ENCODE results near the gene CEP112.

CEP112 gene

GRCh38 chr17:65638221-65638975 is 553.5 kb downstream of the CEP112 start:
- no peak for DNase-seq (ENCODE audit: low read depth)

DNA sequence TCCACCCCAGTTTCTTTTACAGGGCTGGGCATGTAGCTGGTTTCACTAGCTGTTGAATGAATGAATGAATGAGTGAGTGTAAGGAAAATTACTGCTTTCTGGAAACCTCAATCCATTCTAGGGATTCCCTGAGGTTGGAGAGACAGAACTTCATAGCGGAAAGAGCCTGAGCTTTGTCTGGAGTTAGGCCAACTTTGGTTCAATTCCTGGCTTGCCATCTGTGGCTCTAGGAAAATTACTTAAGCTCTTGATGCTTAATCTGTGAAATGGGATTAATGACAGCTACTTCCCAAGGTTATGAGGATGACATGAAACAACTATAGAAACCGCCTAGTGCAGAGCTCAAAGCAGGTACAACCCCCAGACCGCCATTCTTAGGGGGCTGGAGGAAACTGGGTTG is 554.1 kb downstream of the CEP112 start:
- DNase-seq (ENCODE audit: low read depth) = no peak

DNA sequence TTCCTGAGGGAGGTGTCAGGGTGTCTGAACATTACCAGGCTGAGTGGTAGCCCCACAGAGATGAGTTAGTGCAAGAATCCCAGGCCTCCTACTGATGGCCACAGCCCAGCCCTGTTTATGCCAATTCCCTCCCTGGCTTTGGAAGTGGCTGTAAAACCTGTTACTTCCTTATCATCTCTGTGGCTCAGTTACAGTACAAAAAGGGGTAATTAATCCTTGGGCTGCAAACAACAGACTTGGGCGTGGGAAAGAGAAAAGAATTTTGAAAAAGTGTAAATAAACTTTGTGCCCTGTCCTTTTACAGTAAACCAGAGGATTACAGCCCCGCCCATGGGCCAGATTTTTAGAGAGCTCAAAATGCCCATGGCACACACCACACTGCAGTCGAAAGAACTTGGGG is 557.4 kb downstream of the CEP112 start:
- no peak for DNase-seq (ENCODE audit: low read depth)

GRCh38 chr17:65633988-65634387 is 557.9 kb downstream of the CEP112 start:
- no peak for DNase-seq (ENCODE audit: low read depth)

- no peak for DNase-seq (ENCODE audit: low read depth)
Observed at GRCh38 chr17:65633146-65633881, 558.6 kb downstream of the CEP112 start.

GRCh38 chr17:65630502-65630901 is 561.4 kb downstream of the CEP112 start:
- DNase-seq (ENCODE audit: low read depth) = no peak

GRCh38 chr17:65629234-65629690 is 562.7 kb downstream of the CEP112 start:
- no peak for DNase-seq (ENCODE audit: low read depth)

DNA sequence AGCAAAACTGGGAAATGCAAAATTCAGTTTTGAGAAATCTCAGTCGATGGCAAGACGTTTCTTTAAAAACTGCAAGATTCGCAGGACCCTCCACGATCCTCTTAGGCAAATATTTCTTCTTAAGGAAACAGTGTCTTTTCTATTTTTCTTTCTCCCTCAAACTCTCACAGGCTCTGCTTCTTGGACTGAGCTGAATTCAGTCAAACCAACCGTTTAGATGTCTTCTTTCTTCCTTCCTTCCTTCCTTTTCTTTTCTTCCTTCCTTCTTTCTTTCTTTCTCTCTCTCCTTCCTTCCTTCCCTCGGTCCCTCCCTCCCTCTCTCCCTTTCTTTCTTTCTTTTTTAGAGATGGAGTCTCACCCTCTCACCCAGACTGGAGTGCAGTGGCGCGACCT is 563.3 kb downstream of the CEP112 start:
- DNase-seq (ENCODE audit: low read depth) = no peak

GRCh38 chr17:65627891-65628643 is 563.9 kb downstream of the CEP112 start:
- DNase-seq (ENCODE audit: low read depth) = no peak

GRCh38 chr17:65627108-65627507 is 564.8 kb downstream of the CEP112 start:
- DNase-seq (ENCODE audit: low read depth) = no peak

DNA sequence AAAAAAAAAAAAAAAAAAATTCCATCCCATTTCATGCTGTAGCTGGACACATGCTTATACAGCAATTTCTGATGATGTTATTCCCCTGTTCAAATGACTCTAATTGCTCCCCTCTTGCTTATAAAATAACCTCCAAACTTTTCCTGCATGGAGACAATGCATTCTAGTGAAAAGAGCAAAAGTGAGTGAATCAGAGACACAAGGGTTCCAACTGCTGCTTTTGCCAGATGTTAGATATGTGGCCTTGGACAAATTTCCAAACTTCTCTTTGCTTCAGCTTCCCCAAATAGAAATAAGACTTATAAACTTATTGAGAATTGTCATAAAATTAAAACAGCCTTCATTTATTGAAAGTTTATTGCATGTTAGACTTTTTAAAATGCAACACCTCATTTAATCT is 565.5 kb downstream of the CEP112 start:
- no peak for DNase-seq (ENCODE audit: low read depth)

GRCh38 chr17:65618516-65618915 is 573.4 kb downstream of the CEP112 start:
- no peak for DNase-seq (ENCODE audit: low read depth)

DNA sequence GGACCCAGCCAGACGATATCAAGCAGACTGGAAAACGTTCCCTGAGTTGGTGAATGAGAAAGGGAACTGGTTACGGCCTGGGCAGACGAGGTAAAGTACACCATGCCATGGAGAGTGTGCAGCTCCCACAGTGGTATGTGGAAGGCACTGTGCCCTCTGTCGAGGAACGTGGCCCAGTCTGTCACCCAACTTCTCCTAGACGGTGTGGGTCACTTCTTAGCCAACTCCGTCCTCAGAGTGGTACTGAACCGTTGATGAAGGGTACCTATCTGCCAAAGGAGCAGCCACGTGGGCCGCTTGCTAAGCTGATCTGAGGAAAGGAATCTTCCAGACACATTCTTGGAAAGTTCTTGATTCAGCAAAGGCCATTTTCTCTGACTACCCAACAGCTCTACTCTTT is 574.4 kb downstream of the CEP112 start:
- DNase-seq (ENCODE audit: low read depth) = no peak

DNA sequence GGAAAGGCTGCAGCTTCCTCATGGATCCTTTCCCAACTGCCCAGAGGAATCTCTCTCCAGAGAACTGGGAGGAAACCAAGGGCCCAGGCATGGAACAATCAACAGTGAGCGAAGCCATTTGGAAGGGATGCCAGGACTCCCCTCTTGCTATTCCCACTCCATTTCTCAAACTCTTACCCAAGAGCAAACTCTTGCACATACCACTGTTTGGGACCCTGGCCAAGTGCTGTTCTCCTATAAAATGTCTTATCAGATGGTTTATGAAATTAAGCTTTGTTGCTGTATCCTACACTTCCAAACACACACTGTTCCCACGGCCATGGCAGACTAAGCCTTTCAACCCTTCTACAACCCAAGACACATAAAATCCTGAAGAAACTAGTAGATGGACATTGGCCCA is 582.2 kb downstream of the CEP112 start:
- no peak for DNase-seq (ENCODE audit: low read depth)

GRCh38 chr17:65609286-65609685 is 582.6 kb downstream of the CEP112 start:
- DNase-seq (ENCODE audit: low read depth) = no peak

DNA sequence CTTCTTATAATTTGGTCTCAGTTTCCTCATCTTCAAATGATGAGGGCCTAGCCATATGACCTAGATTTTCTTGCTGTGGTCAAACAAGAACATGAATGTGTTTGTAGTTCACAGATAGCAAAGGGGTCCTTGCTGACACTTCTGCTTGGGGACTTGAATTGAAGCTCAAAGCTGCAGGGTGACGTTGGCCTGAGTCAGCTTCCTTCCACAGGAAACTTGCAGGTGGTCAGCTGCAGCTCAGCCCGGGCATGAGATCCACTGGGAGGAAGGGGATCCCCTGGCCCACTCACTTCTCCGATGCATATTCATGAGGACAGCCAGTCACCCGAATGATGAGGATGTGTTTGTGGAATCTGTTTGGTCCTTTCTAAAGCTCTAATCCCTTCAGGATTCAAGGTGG is 587.9 kb downstream of the CEP112 start:
- DNase-seq (ENCODE audit: low read depth) = no peak

DNA sequence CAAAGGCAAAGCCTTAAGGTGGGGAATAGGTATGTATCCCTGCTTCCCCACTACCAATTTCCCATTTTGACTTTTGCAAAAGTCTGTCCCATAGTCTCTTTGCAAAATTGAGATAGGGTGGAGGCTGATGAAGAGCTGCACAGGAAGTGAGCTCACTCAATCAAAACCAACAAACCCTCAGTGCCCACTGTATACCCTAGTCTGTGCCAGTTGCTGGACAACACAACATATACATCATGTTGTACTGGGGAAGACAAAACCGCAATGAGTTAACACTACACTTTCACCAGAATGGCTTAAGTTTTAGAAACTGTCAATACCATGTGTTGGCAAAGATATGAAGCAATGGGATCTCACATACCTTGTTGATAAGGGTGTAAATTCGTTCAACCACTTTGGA is 590.1 kb downstream of the CEP112 start:
- DNase-seq (ENCODE audit: low read depth) = no peak

DNA sequence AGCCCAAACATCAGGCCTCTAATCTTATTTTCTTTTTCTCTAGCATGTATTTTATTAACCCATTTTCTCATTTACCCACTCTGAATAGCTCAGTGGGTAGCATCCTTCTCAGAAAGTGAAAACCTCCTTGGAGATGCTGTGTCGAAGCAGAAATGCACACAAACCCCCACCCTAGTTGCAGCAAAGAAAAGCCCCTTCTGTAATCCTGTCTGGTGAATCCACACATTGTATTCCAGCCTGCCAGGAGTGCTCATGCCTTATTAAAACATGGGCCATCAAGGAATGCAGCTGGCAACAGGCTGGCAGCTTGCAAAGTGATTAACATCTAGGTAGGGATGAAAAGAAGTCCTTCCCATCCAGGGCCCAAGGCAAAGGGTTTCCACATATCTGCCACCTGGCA is 590.8 kb downstream of the CEP112 start:
- no peak for DNase-seq (ENCODE audit: low read depth)

DNA sequence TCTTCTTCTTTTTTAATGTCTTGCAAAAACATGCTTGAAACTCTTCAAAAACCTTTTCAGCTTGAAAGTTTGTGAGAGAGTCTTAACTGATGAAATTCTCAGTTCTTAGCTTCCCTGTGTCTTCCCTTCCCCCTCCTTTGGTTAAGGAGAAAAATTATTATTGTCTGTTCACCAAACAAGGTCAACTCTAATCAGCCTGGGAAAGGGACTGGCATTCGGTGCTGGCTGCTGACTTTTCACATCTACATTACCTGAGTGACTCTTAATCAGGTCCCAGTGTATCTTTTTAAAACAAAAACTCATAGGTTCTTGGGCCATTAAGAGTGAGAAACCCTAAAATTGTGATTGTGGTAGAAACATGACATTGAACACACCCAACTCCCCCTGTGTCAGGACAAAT is 591.4 kb downstream of the CEP112 start:
- no peak for DNase-seq (ENCODE audit: low read depth)

- DNase-seq (ENCODE audit: low read depth) = no peak
Observed at GRCh38 chr17:65599650-65600049, 592.3 kb downstream of the CEP112 start.

DNA sequence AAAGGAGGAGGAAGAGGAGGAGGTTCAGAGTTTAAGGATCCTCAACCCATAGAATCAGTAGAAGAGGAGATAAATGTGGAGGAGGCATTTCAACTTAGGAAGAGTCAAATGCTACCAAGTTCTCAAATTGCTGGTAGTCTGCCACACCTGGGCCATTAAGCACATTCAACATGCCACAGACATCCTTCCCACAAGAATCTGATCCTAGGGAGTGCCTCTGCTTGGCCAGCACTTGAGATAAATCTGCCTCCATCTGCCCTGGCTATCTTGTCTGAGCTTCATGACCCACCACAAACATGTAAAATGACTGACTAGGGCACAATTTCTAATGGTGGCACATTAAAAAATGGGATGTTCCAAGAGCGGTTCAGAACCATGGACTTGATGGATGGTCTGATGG is 593.2 kb downstream of the CEP112 start:
- no peak for DNase-seq (ENCODE audit: low read depth)

DNA sequence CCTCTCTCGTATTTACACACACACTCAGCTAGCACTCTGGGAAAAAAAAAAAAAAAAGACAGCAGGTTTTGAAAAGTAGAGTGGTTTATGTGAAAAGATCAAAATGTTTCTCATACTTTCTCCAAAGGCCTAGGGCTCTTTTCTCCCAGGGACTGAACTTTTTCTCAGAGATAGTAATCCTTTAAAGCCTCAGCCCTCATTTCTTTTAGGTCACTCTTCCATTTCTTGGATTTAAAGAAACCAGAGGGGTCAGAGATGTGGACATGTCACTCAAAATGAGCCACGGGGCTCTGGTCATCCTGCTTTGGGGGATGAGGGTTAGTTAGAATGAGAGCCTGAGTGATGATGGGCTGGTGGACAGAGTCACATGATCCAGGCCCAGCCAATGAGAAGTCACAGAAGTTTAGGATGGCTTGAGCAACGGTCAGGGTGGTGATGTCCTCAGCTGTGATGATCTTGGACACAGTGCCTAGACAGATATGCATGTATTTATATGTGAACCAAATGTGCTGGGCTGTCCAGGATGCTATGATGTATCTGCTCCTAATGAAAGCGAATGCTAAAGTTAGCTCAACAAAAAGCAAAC is 596.8 kb downstream of the CEP112 start:
- DNase-seq (ENCODE audit: low read depth) = no peak
